Stimulated activated CD4-positive, alpha-beta T cell treated with anti-CD3 and anti-CD28 coated beads, Interleukin-4, amount 100 ng/mL, for 4 hours (primary cell): Measurements from ENCODE around the gene AGPAT3.
"Not testable (repeated sequence)": the region's sequence is repeated elsewhere in the genome, so short reads cannot be mapped to it uniquely, and the experiment has no call there.

Source experiments
- DNase-seq, 2 experiments: peaks; one replicate each; pipeline ENCODE4 v3.0.0-alpha.2; 2020

Gene AGPAT3

DNA sequence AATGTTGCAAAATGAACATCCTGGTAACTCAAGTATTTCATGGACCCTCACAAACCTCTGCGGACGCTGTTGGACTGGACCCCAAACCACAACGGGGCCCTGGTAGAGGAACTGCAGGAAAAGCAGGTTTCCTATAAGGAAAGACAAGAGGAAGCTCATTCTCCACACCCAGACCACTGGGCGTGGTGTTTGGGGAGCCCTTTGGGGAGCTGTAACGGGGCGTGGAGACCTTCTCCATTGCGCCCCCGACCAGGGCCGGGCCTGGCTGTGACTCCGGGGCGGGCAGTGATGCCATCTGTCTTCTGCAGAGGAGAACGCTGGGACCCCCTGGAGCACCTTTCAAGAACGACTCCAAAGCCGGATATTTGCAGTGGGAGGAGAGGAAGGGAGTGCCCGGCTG is 30.0 kb upstream of the AGPAT3 start:
- no peak for DNase-seq

DNA sequence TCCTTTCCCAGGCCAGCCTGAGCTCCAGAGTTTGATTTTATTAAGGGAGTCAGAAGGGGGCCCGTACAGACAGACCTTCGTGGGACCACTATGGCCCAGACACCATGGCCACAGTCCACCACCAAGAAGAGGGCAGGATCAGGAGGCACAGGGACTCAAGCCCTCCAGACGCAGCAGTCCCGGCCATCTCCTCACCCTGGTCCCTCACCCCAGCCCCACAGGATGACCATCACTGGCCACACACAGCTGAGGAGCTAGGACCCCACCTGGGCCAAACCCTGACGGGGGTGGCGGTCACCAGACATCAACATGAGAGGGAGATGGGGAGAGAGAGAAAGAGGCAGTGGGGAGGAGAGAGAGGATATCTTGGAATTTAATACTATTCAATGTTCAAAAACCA is 29.2 kb upstream of the AGPAT3 start:
- no peak for DNase-seq

DNA sequence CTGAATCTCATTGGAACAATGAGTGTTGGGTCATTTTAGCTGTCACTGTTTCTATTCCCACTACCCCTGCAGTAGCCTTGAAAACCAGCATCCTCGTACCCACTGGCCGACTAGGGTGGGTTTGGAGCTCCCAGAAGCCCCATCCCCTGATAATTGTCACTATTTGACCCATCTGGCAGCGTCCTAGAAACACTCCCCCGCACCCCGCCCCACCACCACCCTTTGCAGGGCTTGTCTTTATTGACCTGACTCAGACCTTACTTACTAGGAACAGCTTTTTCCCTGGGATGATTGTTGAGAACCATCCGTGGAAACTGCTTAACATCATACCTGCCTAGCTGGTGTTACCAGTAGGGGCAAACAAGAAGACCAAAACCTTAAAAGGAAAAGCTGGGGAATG is 28.4 kb upstream of the AGPAT3 start:
- DNase-seq: no peak

DNA sequence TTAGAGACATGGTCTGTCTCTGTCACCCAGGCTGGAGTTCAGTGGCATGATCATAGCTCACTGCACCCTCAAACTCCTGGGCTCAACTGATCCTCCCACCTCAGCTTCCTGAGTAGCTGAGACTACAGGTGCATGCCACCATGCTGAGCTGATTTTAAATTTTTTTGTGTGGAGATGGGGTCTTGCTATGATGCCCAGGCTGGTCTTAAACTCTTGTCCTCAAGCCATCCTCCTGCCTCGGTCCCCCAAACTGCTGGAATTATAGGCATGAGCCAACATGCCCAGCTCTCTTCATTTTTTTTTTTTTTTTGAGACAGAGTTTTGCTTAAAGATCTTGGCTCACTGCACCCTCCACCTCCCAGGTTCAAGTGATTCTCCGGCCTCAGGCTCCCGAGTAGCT is 24.8 kb upstream of the AGPAT3 start:
- no peak for DNase-seq

DNA sequence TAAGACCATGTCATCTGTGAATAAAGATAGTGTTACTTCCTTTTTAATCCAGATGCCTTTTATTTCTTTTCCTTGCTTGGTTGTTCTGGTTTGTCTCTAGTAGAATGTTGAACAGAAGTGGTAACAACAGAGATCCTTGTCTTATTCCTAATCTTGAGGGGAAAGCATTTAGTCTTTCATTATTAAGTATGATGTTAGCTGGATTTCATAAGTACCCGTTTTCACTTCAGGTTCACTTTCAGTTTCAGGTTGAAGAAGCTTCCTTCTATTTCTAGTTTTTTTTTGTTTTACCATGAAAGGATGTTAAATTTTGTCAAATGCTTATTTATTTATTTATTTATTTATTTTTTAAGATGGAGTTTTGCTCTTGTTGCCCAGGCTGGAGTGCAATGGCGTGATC is 22.3 kb upstream of the AGPAT3 start:
- DNase-seq: no peak

DNA sequence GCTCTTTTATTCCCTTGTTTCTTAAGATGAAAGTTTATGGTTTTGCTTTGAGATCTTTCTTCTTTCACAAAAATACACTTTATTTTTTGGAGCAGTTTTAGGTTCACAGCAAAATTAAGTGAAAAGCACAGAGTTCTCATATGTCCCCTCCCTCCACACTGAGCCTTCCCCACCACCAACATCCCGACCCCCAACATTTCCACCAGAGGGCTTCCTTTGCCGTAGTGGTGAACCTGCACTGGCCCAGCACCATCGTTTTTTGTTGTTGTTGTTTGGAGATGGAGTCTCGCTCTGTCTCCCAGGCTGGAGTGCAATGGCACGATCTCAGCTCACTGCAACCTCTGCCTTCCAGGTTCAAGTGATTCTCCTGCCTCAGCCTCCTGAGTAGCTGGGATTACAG is 20.1 kb upstream of the AGPAT3 start:
- DNase-seq: not testable (repeated sequence)

DNA sequence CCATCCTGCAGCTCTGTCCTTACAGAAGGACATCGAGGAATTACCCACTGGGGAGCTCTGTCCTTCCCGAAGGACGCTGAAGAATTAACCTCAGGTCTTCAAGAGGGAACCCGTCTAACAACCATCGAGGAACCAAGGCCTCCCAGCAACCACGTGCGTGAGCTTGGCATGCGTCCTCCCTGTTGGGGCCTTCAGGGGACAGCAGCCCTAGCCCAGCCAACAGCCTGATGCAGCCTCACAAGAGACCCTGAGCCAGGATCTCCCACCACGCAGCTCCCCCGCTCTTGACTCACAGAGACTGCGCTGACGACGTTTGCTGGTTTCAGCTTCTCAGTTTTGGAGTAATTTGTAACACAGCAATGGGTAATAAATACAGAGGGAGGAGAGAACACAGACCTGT is 19.6 kb upstream of the AGPAT3 start:
- no peak for DNase-seq

DNA sequence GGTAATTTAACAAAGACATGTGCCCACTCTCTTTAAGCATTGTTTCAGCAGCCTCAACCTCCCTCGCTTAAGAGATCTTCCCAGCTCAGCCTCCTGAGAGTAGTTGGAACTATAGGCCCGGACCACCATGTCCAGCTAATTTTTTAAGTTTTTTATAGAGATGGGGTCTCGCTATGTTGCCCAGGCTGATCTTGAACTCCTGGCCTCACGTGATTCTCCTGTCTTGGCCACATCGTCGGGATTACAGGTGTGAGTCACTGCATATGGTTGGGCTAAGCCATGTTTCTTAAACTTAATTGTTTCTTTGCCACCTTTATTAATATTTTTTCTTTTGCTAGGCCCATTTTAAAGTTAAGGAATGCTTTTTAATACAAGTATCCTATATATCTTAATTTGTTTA is 18.6 kb upstream of the AGPAT3 start:
- no peak for DNase-seq

DNA sequence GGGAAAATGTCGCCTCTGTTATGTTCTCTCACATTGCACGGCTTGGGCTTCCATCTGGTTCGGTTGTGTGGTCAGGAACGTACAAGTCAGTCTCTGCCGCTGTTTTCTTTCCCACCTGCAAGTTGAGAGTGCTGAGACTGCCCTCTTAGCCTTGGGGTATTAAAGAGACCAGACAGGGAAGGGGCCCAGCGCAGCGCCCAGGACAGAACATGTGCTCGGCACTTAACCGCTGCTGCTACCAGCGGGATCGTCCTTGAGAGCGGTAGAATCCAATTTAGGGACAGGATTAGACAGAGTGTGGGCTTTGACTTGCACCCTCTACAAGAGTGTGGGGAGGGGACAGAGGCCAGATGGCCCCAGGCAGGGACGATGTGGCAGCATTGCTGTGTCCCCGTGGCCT is 17.7 kb upstream of the AGPAT3 start:
- no peak for DNase-seq

DNA sequence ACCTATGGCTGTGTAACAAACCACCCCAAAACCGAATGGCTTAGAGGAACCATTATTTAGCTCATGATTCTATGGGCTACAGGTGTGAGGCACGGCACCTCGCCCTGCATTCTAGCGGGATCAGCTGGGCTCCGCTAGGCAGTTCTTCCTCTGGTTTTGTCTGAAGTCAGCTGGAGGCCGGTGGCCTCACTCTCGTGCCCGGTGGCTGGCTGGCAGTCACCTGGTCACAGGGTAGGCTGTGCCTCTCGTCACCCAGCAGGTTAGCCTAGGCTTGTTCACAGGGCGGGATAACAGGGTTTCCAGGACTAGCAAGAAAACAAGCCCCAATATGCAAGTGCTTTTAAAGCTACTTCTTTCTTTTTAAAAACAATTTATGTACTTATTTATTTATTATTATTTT is 16.3 kb upstream of the AGPAT3 start:
- DNase-seq: no peak

DNA sequence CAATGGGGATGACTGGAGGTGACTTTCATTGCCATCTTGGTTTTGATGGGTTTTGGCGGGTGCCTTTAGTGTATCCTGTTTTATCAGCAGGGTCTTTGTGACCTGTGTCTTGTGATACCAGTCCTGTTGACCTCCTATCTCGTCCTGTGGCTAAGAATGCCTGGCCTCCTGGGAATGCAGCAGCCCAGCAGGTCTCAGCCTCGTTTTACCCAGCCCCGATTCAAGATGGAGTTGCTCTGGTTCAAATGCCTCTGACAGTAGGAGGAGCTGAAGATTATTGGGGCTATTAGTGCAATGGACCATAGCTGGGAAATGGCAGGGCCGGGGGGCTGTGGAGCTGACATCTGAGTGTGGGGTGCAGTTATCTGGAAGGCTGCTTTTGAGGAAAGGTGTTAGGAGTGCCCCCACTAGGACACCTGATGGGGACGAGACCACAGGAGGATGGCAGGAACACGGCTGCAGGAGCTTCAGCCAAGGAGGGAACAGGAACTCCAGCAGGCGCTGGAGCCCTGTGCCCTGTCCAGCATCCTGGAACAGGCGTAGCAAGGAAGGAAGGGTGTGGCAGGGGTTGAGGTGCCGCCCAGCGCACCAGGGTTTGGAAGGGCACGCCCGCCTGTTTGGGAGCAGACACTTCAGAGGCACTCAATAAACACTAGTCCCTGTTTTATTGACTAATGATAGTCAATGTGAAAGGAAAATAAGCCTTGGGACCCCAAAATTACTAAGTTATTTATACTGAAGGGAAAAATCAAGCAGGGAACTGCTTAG is 15.3 kb upstream of the AGPAT3 start:
- no peak for DNase-seq

DNA sequence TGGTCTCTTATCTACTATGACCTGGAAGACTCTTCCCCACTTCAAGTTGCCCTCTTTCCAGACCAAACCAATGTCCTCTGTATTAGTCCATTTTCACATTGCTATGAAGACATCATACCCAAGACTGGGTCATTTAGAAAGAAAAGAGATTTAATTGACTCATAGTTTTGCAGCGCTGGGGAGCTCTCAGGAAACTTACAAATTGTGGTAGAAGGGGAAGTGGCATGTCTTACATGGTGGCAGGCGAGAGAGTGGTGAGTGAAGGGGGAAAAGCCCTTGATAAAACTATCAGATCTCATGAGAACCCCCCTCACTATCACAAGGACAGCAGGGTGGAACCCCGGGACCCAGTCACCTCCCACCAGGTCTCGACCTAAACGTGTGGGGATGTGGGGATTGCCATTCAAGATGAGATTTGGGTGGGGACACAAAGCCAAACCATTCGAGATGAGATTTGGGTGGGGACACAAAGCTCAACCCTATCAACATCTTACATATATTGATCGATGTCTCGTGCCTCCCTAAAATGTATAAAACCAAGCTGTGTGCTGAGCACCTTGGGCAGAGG is 14.2 kb upstream of the AGPAT3 start:
- no peak for DNase-seq

DNA sequence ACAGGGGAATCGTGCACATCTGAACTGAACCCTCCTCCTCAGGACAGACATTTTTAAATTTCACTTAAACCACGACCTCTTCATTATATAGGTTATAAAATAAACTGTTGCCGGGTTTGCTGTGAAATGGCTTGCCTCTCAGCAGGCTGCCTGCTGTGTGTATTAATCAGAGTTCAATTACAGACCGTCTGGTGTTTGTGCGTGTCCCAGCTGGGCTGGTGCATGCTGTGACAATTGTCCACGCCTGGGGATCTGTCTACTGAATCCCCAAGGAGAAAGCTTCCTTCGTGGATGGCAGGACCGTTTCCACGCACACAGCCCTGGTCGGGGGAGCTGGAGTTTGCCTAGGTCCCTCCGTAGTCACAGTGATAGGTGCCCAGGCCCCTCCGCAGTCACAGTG is 13.4 kb upstream of the AGPAT3 start:
- DNase-seq: no peak

DNA sequence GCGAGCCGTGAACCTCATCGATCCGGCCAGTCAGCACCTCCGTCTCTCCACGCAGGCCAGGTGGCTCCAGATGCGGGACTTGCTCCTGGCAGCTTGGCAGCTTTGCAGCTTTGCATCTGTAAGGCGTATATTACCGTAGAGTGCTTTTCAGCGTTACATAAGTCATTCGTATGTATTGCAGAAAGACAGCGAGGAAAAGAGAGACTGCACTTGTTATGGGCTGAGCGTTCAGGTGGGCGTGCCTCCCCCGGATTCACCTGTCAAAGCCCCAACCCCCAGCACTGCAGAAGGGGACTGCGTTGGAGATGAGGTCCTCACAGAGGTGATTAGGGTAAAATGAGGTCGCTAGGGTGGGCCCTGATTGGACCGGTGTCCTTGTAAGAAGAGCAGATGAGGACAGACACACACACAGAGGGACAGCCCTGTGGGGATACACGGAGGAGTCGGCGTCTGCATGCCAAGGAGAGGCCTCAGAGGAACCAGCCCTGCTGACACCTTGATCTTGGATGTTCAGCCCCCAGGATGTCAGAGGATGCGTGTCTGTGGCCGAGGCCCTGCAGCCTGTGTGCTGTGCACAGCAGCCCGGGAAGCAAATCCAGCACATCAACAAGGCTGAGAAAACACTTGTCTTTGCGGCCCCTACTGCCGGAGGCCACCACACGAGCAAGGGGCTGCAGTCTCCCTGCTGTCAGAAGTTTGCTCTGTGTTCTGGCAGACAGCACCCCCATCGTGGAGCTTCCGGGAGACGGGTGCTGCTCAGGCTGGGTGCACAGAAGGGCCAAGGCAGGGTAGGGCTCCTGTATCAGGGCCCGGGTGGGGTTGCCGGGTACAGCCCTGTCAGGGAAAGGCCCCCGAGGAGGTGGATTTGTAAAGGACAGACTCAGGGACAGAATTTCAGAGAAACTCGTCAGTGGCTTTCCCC is 10.9 kb upstream of the AGPAT3 start:
- DNase-seq: no peak

DNA sequence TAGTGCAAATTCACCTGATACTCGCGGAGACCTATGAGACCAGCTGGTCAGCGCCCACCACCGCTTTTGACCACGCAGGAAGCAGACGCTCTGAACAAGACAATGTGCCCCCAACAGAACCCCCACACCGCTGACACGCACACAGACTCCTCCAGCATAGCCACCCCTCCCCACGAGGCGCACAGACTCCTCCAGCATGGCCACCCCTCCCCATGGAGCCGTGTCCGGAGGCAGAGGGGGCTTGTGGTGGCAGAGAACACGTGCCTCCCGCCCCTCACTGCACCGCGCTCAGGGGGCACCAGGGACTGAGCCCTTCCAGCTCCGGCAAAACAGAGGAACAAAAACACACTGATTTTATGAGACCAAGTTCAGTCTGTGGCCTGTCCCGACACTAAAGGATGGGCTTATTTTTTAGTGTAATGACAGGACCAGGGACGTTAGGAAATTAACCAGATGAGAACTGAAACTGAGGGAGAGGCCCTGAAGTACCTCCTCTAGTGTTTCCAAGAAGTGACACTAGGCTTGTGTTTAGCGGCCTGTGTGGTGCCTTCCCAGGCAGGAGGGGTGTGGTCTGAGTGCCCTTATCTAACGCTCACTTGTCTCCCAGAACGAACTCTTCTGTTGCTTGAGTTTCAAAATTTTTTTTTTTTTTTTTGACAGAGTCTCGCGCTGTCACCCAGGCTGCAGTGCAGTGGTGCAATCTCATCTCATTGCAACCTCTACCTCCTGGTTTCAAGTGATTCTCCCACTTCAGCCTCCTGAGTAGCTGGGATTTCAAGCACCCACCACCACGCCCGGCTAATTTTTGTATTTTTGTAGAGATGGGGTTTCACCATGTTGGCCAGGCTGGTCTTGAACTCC is 10.0 kb upstream of the AGPAT3 start:
- no peak for DNase-seq

DNA sequence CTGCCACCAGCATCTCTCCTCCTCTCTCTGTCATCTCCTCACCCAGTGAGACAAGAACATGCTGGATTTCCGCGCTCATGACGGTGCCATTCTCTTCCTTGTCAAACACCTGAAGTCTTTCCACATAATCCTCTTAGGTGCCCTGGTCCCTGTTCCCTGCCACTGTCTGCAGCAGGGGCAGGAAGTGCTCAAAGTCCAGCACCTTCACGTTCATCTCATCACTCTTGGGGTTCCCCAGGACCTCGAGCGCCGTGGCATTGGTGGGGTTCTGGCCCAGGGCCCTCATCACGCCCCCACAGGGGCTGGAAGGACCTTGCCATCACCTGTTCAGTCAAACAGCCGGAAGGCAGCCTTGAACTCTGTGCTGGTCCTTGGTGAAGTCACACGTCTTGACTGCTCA is 9.1 kb upstream of the AGPAT3 start:
- DNase-seq: no peak

DNA sequence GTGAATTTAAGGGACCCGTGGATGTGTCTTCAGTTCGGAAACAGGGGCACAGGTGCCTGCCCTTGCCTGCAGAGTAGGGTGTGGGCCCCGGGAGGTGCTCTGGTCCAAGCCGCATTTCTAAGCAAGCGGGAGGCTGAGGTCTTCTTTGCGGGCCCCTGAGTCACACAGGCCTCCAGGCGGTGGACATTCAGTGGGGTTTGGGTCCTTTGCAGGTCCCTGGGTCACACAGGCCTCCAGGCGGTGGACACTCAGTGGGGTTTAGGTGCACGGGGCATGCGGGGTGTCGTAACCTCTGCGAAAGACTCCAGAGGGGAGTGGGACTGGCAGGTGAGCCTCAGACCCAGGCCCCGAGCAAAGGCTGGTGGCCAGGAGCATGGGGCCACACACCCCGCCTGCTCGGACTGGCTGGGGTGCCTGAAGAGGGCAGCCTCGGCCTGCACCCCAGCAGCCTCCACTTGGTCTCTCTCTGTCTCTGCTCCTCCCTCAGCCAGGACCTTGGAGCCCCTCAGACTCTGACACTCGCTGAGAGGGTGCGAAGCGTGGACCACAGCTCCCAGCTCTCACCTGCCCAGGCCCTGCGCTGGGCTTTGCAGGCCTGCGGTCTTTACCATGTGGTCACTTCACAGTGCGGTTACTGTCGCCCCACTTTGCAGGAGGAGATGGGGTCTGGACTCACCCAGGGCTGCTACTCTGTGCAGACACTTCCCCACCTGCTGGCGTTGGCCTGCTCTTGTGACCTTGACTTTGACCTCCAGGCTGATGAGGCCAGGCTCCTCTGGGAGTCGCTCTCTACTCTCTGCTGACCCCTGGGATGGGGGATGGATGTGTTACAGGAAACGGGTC is 6.0 kb upstream of the AGPAT3 start:
- DNase-seq: no peak

DNA sequence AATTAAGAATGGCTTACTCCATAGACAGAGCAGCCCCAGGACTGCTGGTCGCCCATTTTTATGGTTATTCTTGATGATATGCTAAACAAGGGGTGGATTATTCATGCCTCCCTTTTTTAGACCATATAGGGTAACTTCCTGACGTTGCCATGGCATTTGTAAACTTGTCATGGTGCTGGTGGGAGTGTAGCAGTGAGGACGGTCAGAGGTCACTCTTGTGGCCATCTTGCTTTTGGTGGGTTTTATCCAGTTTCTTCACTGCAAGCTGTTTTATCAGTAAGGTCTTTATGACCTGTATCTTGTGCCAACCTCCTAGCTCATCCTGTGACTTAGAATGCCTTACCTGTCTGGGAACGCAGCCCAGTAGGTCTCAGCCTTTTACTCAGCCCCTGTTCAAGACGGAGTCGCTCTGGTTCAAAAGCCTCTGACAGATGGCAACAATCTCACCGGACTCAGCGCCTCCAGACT is 5.2 kb upstream of the AGPAT3 start:
- no peak for DNase-seq

DNA sequence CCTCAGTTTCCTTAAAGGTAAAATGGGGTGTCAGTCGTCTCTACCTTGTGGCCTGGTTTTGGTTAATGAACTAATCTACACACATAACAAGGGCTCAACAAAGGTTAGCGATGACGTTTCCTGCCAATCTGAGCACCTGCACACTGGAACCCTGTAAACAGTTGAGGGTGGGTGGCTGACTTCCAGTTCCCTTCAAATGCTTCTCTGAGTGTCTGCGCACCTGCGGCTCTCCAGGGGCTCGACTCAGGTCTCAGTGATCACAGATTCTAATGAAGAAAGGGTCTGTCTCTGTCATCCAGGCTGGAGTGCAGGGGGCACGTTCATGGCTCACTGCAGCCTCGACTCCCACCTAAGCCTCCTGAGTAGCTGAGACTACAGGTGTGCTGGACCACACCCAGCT is 3.3 kb upstream of the AGPAT3 start:
- no peak for DNase-seq

DNA sequence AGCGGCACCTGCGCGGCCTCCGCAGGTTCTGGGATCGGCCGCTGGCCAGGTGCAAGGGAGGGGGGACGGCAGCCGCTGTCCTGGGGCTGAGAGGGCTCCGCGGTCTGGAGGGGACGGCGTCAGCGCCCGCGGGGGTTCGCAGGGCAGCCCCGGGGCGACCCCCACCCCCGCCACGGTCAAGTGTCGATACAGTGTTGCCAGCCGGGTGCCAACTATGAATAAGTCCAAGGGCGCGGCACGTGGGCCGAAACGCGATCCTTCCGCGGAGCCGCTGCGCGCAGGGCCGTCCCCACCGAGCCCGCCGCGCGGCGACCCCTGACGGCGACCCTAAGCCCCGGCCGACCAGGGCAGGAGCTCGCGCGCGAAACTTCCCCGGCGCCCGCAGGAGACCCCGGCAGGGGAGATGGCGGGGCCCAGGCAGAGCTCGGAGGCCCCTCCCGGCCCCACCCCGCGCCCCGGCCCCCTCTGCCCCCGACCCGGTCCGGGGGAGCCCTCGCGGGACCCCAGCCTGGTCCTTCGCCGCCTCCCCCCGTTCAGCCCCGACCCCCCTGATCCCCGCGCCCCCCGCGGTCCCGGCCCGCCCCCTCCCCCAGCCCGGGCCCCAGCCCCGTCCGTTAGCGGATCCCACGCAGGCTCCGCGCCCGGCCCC is 586 bp upstream of the AGPAT3 start:
- peak; percentile 39 to 51 for DNase-seq

DNA sequence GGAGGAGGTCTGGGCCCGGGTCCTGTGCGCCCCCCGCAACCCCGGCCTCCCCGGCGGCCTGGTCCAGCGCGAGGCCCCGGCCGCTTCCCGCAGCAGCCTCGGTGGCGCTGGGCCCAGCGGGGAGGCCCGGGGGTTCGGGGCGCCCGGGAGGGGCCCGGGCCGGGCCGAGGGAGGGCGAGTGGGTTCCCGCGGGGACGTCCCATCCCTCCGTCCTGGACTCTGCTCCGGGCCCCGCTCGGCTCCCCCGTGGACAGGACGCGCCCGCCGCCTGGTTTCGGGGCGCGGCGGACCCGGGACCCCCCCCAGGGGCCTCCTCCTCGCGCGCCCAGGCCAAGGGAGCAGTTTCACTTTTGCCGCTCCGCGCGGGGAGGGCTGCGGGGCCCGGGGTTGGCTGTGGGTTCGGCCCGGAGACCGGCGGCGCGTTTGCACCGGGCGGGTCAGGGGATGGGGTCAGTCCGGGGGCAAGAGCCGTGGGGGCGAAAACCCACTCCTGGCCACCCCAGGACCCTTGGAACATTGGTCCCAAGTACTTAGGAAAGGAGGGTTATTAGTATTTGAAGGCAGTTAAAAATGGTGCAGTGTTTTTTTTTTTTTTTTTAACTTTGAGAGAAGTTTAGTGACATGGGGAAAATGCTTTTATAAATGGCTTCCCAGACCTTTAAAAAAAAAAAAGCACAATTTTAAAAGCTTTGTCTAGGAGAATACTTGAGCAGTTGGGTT is 677 bp downstream of the AGPAT3 start:
- peak; percentile 45 to 53 for DNase-seq
